C1 segment of cervical spinal cord (tissue), 14 donors: ENCODE results near the gene MCHR1.
A peak's percentile ranks its signal among the peaks of the same experiment; 100 is the strongest.

Experiments
- DNase-seq, 14 donors: peaks; one replicate each; lab custom pipeline; 2025; lab: John Stamatoyannopoulos, UW

The MCHR1 gene

GRCh38 chr22:40679249-40679963 is at the start of gene MCHR1:
MCHR1 (plus strand) TSS chr22:40679484; CDS start chr22:40679653, 169 bp downstream.
- DNase-seq = peak in 1 of 14 donors; percentile 36

GRCh38 chr22:40631925-40632324 is 47.4 kb upstream of the MCHR1 start:
- no peak for DNase-seq

- no peak for DNase-seq
These were observed 46.2 kb upstream of the MCHR1 start for GRCh38 chr22:40633036-40633435.

GRCh38 chr22:40634119-40634903 is 45.0 kb upstream of the MCHR1 start:
- no peak for DNase-seq

- DNase-seq = peak in 1 of 14 donors; percentile 25
These were observed 44.0 kb upstream of the MCHR1 start for GRCh38 chr22:40635043-40635939.

GRCh38 chr22:40635940-40636379 is 43.3 kb upstream of the MCHR1 start:
- peak in 4 of 14 donors; percentile 38 to 66 (median 49) for DNase-seq

- DNase-seq = peak; percentile 89 to 100 (median 99)
These were observed 42.7 kb upstream of the MCHR1 start, which contains the start of gene MRTFA for GRCh38 chr22:40636380-40637182. MRTFA (minus strand) TSS chr22:40636719.

GRCh38 chr22:40637183-40638150 is 41.8 kb upstream of the MCHR1 start:
- peak in 9 of 14 donors; percentile 6 to 95 (median 22) for DNase-seq

GRCh38 chr22:40638261-40638660 is 41.0 kb upstream of the MCHR1 start:
- no peak for DNase-seq

- DNase-seq = no peak
These were observed 38.0 kb upstream of the MCHR1 start for GRCh38 chr22:40641269-40641668.

GRCh38 chr22:40642316-40642715 is 37.0 kb upstream of the MCHR1 start:
- no peak for DNase-seq

GRCh38 chr22:40645579-40646197 is 33.6 kb upstream of the MCHR1 start:
- DNase-seq = no peak

- DNase-seq = no peak
These were observed 30.9 kb upstream of the MCHR1 start for GRCh38 chr22:40648386-40648785.

- DNase-seq = no peak
These were observed 28.2 kb upstream of the MCHR1 start for GRCh38 chr22:40651057-40651456.

- DNase-seq = peak; percentile 93 to 100 (median 98)
These were observed 27.5 kb upstream of the MCHR1 start for GRCh38 chr22:40651563-40652501.

GRCh38 chr22:40653361-40653760 is 25.9 kb upstream of the MCHR1 start:
- no peak for DNase-seq

- peak in 12 of 14 donors; percentile 22 to 63 (median 50) for DNase-seq
These were observed 24.6 kb upstream of the MCHR1 start for GRCh38 chr22:40654522-40655167.
